Suprapubic skin (tissue), 3 donors: ENCODE results near the gene ABCC1.

ENCODE experiments used
- POLR2A ChIP-seq, 2 donors: fragments of 450-650 bp; IDR thresholded peaks; one replicate each; pipeline ENCODE4 v1.6.1; 2017; ENCODE audit warnings: antibody characterized with exemption in 2 of 2, mild to moderate bottlenecking in 2 of 2, moderate library complexity in 2 of 2
- TF ChIP-seq, protein P1 (sequence below), 2 donors: fragments of 200-600 bp in 1 of 2; fragments of 450-650 bp in 1 of 2; sonication (generic) in 1 of 2; IDR thresholded peaks; one replicate each; pipeline ENCODE4 v1.5.1; 2016 to 2019; ENCODE audit warnings: antibody characterized with exemption in 2 of 2, mild to moderate bottlenecking in 1 of 2, moderate library complexity in 1 of 2

DNA sequence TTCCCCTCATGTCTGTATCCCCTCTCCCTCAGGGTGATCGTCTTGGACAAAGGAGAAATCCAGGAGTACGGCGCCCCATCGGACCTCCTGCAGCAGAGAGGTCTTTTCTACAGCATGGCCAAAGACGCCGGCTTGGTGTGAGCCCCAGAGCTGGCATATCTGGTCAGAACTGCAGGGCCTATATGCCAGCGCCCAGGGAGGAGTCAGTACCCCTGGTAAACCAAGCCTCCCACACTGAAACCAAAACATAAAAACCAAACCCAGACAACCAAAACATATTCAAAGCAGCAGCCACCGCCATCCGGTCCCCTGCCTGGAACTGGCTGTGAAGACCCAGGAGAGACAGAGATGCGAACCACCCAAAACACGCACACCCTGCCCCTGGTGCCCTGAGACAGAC is 191.7 kb downstream of the ABCC1 start:
- no peak for TF ChIP-seq POLR2A (IDR thresholded peaks at IDR 0.05)
- TF ChIP-seq, protein P1, sequence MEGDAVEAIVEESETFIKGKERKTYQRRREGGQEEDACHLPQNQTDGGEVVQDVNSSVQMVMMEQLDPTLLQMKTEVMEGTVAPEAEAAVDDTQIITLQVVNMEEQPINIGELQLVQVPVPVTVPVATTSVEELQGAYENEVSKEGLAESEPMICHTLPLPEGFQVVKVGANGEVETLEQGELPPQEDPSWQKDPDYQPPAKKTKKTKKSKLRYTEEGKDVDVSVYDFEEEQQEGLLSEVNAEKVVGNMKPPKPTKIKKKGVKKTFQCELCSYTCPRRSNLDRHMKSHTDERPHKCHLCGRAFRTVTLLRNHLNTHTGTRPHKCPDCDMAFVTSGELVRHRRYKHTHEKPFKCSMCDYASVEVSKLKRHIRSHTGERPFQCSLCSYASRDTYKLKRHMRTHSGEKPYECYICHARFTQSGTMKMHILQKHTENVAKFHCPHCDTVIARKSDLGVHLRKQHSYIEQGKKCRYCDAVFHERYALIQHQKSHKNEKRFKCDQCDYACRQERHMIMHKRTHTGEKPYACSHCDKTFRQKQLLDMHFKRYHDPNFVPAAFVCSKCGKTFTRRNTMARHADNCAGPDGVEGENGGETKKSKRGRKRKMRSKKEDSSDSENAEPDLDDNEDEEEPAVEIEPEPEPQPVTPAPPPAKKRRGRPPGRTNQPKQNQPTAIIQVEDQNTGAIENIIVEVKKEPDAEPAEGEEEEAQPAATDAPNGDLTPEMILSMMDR (IDR thresholded peaks at IDR 0.05) = no peak
